ENCODE results near the gene ANAPC4. TPM values are rescaled to one million over a fixed set of nuclear protein-coding genes. Genes with fewer than 3 reads are reported as not detected.

ANAPC4 gene
- total RNA-seq, 1 donor from 2014 or later, result 9.0 TPM

- no peak for TF ChIP-seq CTCF (conservative IDR thresholded peaks at IDR 0.05; ENCODE audit: low read depth, low read length)
- no peak for DNase-seq (ENCODE audit: low read depth)
- no peak overlapping the region for H3K4me3 ChIP-seq (ENCODE audit: low read depth, low read length)
These were observed 65.8 kb downstream of the ANAPC4 start for GRCh38 chr4:25442863-25443307.

GRCh38 chr4:25443851-25444250, 66.8 kb downstream of the ANAPC4 start:
- no peak for DNase-seq (ENCODE audit: low read depth)
- no peak for TF ChIP-seq CTCF (conservative IDR thresholded peaks at IDR 0.05; ENCODE audit: low read depth, low read length)
- no peak overlapping the region for H3K4me3 ChIP-seq (ENCODE audit: low read depth, low read length)

- no peak for DNase-seq (ENCODE audit: low read depth)
- TF ChIP-seq CTCF (conservative IDR thresholded peaks at IDR 0.05; ENCODE audit: low read depth, low read length), result no peak
- H3K4me3 ChIP-seq (ENCODE audit: low read depth, low read length), result no peak overlapping the region
These were observed 69.5 kb downstream of the ANAPC4 start for GRCh38 chr4:25446611-25447010.

GRCh38 chr4:25448379-25449109, 71.5 kb downstream of the ANAPC4 start:
- TF ChIP-seq CTCF (conservative IDR thresholded peaks at IDR 0.05; ENCODE audit: low read depth, low read length), result no peak
- no peak overlapping the region for H3K4me3 ChIP-seq (ENCODE audit: low read depth, low read length)
- DNase-seq (ENCODE audit: low read depth), result no peak

GRCh38 chr4:25449270-25449669, 72.2 kb downstream of the ANAPC4 start:
- TF ChIP-seq CTCF (conservative IDR thresholded peaks at IDR 0.05; ENCODE audit: low read depth, low read length), result no peak
- no peak for DNase-seq (ENCODE audit: low read depth)

GRCh38 chr4:25449688-25450087, 72.6 kb downstream of the ANAPC4 start:
- H3K4me3 ChIP-seq (ENCODE audit: low read depth, low read length), result no peak overlapping the region
- TF ChIP-seq CTCF (conservative IDR thresholded peaks at IDR 0.05; ENCODE audit: low read depth, low read length), result no peak
- no peak for DNase-seq (ENCODE audit: low read depth)

More at GRCh38 chr4:25449270-25449669, 72.2 kb downstream of the ANAPC4 start:
- H3K4me3 ChIP-seq (ENCODE audit: low read depth, low read length), result no peak overlapping the region

- no peak for DNase-seq (ENCODE audit: low read depth)
- no peak for TF ChIP-seq CTCF (conservative IDR thresholded peaks at IDR 0.05; ENCODE audit: low read depth, low read length)
- no peak overlapping the region for H3K4me3 ChIP-seq (ENCODE audit: low read depth, low read length)
These were observed 73.4 kb downstream of the ANAPC4 start for GRCh38 chr4:25450491-25450901.
